Mucosa of stomach (tissue), 1 donor: ENCODE data around the gene TPST2.
"Not testable (repeated sequence)": the region's sequence is repeated elsewhere in the genome, so short reads cannot be mapped to it uniquely, and the experiment has no call there.

Experiments used
- H3K27me3 ChIP-seq: one replicate; pipeline ENCODE4 v1.7.0; 2013; ENCODE audit warnings: mild to moderate bottlenecking, low read length; ENCODE audit not compliant: control insufficient read depth, insufficient read depth
- H3K36me3 ChIP-seq: one replicate; pipeline ENCODE4 v1.7.0; 2013; ENCODE audit warnings: low read length; ENCODE audit not compliant: control insufficient read depth, insufficient read depth
- H3K4me1 ChIP-seq: one replicate; pipeline ENCODE4 v1.7.0; 2013; ENCODE audit warnings: mild to moderate bottlenecking, low read length; ENCODE audit not compliant: control insufficient read depth, insufficient read depth
- H3K4me3 ChIP-seq: one replicate; pipeline ENCODE4 v1.7.0; 2013; ENCODE audit warnings: low read length
- H3K9ac ChIP-seq: one replicate; pipeline ENCODE4 v1.7.0; 2013; ENCODE audit warnings: mild to moderate bottlenecking, low read length, moderate library complexity
- H3K9me3 ChIP-seq: one replicate; pipeline ENCODE4 v1.7.0; 2013; ENCODE audit warnings: mild to moderate bottlenecking, low read length, moderate library complexity; ENCODE audit not compliant: control insufficient read depth
- donor health status: Pancreatic carcinoma.

Gene TPST2

GRCh38 chr22:26619510-26619909 lies 29.6 kb upstream of the TPST2 start:
- no peak overlapping the region for H3K4me3 ChIP-seq
- H3K9me3 ChIP-seq: no peaks in the 10 kb centered on the region
- H3K27me3 ChIP-seq: peaks cover 4% of the 10 kb centered on the region
- no peak overlapping the region for H3K9ac ChIP-seq
- no peaks in the 10 kb centered on the region for H3K36me3 ChIP-seq
- H3K4me1 ChIP-seq: peaks cover 4% of the 10 kb centered on the region

- Histone ChIP-seq H3K4me3 (no peak overlapping the region), H3K36me3 (no peaks in the 10 kb centered on the region), H3K4me1 (peaks cover 4% of the 10 kb centered on the region), H3K9ac (no peak overlapping the region), H3K9me3 (no peaks in the 10 kb centered on the region), H3K27me3 (peaks cover 4% of the 10 kb centered on the region)
Measured at GRCh38 chr22:26618455-26618854, 28.5 kb upstream of the TPST2 start.

- peaks cover 4% of the 10 kb centered on the region for H3K4me1 ChIP-seq
- no peaks in the 10 kb centered on the region for H3K9me3 ChIP-seq
- no peak within 1 kb of the TSS for H3K9ac ChIP-seq
- H3K4me3 ChIP-seq: no peak within 1 kb of the TSS
- peaks cover 4% of the 10 kb centered on the region for H3K27me3 ChIP-seq
- no peaks in the 10 kb centered on the region for H3K36me3 ChIP-seq
Measured at GRCh38 chr22:26617271-26618199, 27.6 kb upstream of the TPST2 start, which contains the start of gene CRYBB1. Gene CRYBB1, minus strand, starts transcription at chr22:26618027. Its CDS starts 1,708 bp downstream, at chr22:26616319.

GRCh38 chr22:26616650-26617049 lies 26.7 kb upstream of the TPST2 start:
- Histone ChIP-seq H3K36me3 (no peaks in the 10 kb centered on the region), H3K9ac (no peak overlapping the region), H3K4me3 (no peak overlapping the region), H3K4me1 (peaks cover 4% of the 10 kb centered on the region), H3K9me3 (no peaks in the 10 kb centered on the region), H3K27me3 (peaks cover under 1% of the 10 kb centered on the region)

GRCh38 chr22:26615830-26616435 lies 26.0 kb upstream of the TPST2 start:
- H3K36me3 ChIP-seq: no peaks in the 10 kb centered on the region
- no peak overlapping the region for H3K9ac ChIP-seq
- no peak overlapping the region for H3K4me3 ChIP-seq
- H3K4me1 ChIP-seq: peaks cover 4% of the 10 kb centered on the region
- H3K9me3 ChIP-seq: no peaks in the 10 kb centered on the region
- no peaks in the 10 kb centered on the region for H3K27me3 ChIP-seq

GRCh38 chr22:26615149-26615548 lies 25.2 kb upstream of the TPST2 start:
- H3K27me3 ChIP-seq: no peaks in the 10 kb centered on the region
- no peaks in the 10 kb centered on the region for H3K9me3 ChIP-seq
- H3K9ac ChIP-seq: no peak overlapping the region

GRCh38 chr22:26614322-26614721 lies 24.4 kb upstream of the TPST2 start:
- Histone ChIP-seq H3K9me3 (no peaks in the 10 kb centered on the region), H3K36me3 (no peaks in the 10 kb centered on the region), H3K9ac (no peak overlapping the region), H3K27me3 (peaks cover under 1% of the 10 kb centered on the region), H3K4me3 (no peak overlapping the region), H3K4me1 (peaks cover under 1% of the 10 kb centered on the region)

More at GRCh38 chr22:26615149-26615548, 25.2 kb upstream of the TPST2 start:
- H3K4me1 ChIP-seq: peaks cover 4% of the 10 kb centered on the region
- no peak overlapping the region for H3K4me3 ChIP-seq
- no peaks in the 10 kb centered on the region for H3K36me3 ChIP-seq

- H3K36me3 ChIP-seq, H3K4me3 ChIP-seq, H3K4me1 ChIP-seq, H3K9me3 ChIP-seq, H3K27me3 ChIP-seq, H3K9ac ChIP-seq: not testable (repeated sequence)
Measured at GRCh38 chr22:26613753-26614152, 23.8 kb upstream of the TPST2 start.

GRCh38 chr22:26612652-26613051 lies 22.7 kb upstream of the TPST2 start:
- Histone ChIP-seq H3K36me3 (no peaks in the 10 kb centered on the region), H3K4me1 (no peaks in the 10 kb centered on the region), H3K9ac (no peak overlapping the region), H3K4me3 (no peak overlapping the region), H3K27me3 (peaks cover 4% of the 10 kb centered on the region), H3K9me3 (no peaks in the 10 kb centered on the region)

- H3K36me3 ChIP-seq: no peaks in the 10 kb centered on the region
- H3K4me1 ChIP-seq: no peaks in the 10 kb centered on the region
- H3K9ac ChIP-seq: no peak overlapping the region
- H3K4me3 ChIP-seq: no peak overlapping the region
- peaks cover 4% of the 10 kb centered on the region for H3K27me3 ChIP-seq
- H3K9me3 ChIP-seq: no peaks in the 10 kb centered on the region
Measured at GRCh38 chr22:26610996-26611395, 21.1 kb upstream of the TPST2 start.

- Histone ChIP-seq H3K4me3 (no peak overlapping the region), H3K27me3 (peaks cover 4% of the 10 kb centered on the region), H3K4me1 (no peaks in the 10 kb centered on the region), H3K36me3 (no peaks in the 10 kb centered on the region), H3K9ac (no peak overlapping the region), H3K9me3 (no peaks in the 10 kb centered on the region)
Measured at GRCh38 chr22:26610072-26610958, 20.4 kb upstream of the TPST2 start.
